GM12801 (cell line): ENCODE measurements around the gene RRP1B.

ENCODE experiments used
- CTCF ChIP-seq: IDR thresholded peaks from one replicate; pipeline ENCODE4 v1.5.1; 2011; ENCODE audit warnings: control low read depth; ENCODE audit not compliant: insufficient read length; ENCODE audit errors: extremely low read depth

RRP1B gene

GRCh38 chr21:43736224-43736883 lies 77.0 kb downstream of the RRP1B start:
- no peak for TF ChIP-seq CTCF

GRCh38 chr21:43737158-43737950 lies 78.0 kb downstream of the RRP1B start:
- TF ChIP-seq CTCF = no peak

GRCh38 chr21:43739621-43740435 lies 80.5 kb downstream of the RRP1B start:
- no peak for TF ChIP-seq CTCF

GRCh38 chr21:43740497-43741156 lies 81.3 kb downstream of the RRP1B start:
- no peak for TF ChIP-seq CTCF

GRCh38 chr21:43741423-43742096 lies 82.2 kb downstream of the RRP1B start:
- no peak for TF ChIP-seq CTCF

- no peak for TF ChIP-seq CTCF
Observed at GRCh38 chr21:43743947-43744346, 84.6 kb downstream of the RRP1B start.
